Astrocyte (in vitro differentiated cells and primary cell): Measurements from ENCODE around the gene SH2D7.

Experiments used
- CTCF ChIP-seq: IDR thresholded peaks from 2 replicates; pipeline ENCODE4 v1.5.1; 2011; ENCODE audit warnings: low read depth, mild to moderate bottlenecking, inconsistent platforms, low read length, moderate library complexity; ENCODE audit not compliant: insufficient read depth
- EZH2 ChIP-seq: IDR thresholded peaks from 2 replicates; pipeline ENCODE4 v1.6.1; 2012; ENCODE audit warnings: mild to moderate bottlenecking, low read length, inconsistent platforms; ENCODE audit not compliant: insufficient read depth

- TF ChIP-seq CTCF (no peak), EZH2 (no peak)
These were observed 45.5 kb upstream of the SH2D7 start for GRCh38 chr15:78046796-78047341.
